ENCODE results near the gene TECRL. TPM values are rescaled to one million over a fixed set of nuclear protein-coding genes. Genes with fewer than 3 reads are reported as not detected.

Gene TECRL
- total and polyA plus RNA-seq, 2 of the 4 experiments (the other 2 are of a cell fraction), result not detected

DNA sequence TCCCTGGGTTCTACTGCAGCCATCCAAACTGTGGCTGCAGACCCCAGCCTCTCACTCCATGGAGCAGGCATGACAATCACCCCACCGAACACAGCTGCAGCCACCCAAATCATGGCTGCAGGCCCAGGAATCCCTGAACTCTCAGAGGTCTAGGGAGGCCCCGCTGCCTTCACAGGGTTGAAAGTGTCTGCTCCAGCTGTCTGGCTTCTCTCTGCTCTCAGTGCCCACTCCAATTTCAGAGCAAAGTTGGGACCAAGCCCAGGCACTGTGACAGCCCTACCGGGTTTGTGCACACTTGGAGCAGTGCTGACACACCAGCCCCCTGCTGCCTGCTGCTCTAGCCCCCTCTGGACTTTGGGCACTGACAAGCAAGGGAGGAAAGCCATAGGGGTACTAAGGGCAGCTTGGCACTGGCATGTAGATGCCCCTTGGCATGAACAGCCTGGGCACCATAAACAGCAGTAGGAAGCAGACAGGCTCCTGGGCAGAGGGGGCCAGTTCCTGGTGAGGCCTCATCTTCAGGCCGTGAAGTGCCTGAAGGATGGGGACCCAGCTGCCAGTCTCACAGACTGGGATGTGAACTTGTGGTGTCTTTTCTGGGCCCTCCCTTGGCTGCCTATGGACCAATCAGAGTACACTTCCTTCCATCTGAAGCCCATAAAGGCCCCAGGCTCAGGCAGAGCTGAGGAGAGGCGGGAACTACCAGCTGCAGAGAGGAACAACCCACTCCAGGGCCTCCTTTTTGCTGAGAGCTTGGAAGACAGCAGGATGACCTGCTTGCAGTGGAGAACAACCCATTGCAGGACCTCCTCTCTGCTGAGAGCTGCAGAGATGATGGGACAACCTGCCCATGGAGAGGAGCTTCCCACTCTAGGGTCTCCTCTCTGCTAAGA lies 68.8 kb downstream of the TECRL start:
- Histone ChIP-seq H3K27me3 (ENCODE audit: control insufficient read depth, insufficient read depth, low read length) (no peaks in the 10 kb centered on the region), H3K4me2 (ENCODE audit: low read depth, low read length) (no peak overlapping the region), H2BK120ac (ENCODE audit: low read depth, low read length) (no peak overlapping the region), H4K91ac (ENCODE audit: insufficient read depth, low read depth, low read length) (no peak overlapping the region), H2AK9ac (replicated peaks; ENCODE audit: low read depth, low read length, poor library complexity) (no peak overlapping the region), H3K79me1 (ENCODE audit: low read depth in 1 of 2, low read length in 2 of 2) (no peaks in the 10 kb centered on the region), H3K9me1 (ENCODE audit: insufficient read depth, low read length) (no peaks in the 10 kb centered on the region), H3K23ac (ENCODE audit: low read depth, low read length) (no peak overlapping the region), H2AK5ac (ENCODE audit: low read depth, low read length) (no peak overlapping the region), H3K9me3 (ENCODE audit: control insufficient read depth, insufficient read depth, low read length) (peaks cover 9% of the 10 kb centered on the region), H3K27ac (ENCODE audit: insufficient read depth, low read length) (no peak overlapping the region), H3K9ac (ENCODE audit: low read depth, low read length) (no peak overlapping the region), H2BK20ac (ENCODE audit: low read depth, low read length) (no peak overlapping the region), H3K14ac (replicated peaks; ENCODE audit: low read depth, low read length) (no peak overlapping the region), H3K36me3 (ENCODE audit: control insufficient read depth, insufficient read depth, low read length) (no peaks in the 10 kb centered on the region), H4K5ac (ENCODE audit: low read depth, low read length) (no peak overlapping the region), H2AFZ (replicated peaks; ENCODE audit: low read length, poor library complexity) (no peak overlapping the region), H2BK5ac (ENCODE audit: low read depth, low read length, poor library complexity, severe bottlenecking) (no peak overlapping the region), H4K8ac (ENCODE audit: low read depth in 2 of 2, low read length in 2 of 2) (no peak overlapping the region), H3K4me3 (ENCODE audit: insufficient read depth, low read depth, low read length) (no peak overlapping the region), H3K18ac (ENCODE audit: low read depth, low read length) (no peak overlapping the region), H4K20me1 (ENCODE audit: insufficient read depth, low read length) (no peaks in the 10 kb centered on the region), H3K4me1 (ENCODE audit: control insufficient read depth, insufficient read depth, low read length) (no peaks in the 10 kb centered on the region), H3K56ac (ENCODE audit: extremely low read depth, insufficient read depth, low read length) (no peak overlapping the region), H3K4ac (ENCODE audit: low read depth, low read length) (no peak overlapping the region), H2BK15ac (ENCODE audit: low read depth, low read length) (no peak overlapping the region)
- no peak for TF ChIP-seq MAZ (IDR thresholded peaks at IDR 0.05; ENCODE audit: borderline replicate concordance, low read depth, low read length)
- no peak for TF ChIP-seq CHD1 (IDR thresholded peaks at IDR 0.05; ENCODE audit: low read depth, low read length)
- TF ChIP-seq, protein P1, sequence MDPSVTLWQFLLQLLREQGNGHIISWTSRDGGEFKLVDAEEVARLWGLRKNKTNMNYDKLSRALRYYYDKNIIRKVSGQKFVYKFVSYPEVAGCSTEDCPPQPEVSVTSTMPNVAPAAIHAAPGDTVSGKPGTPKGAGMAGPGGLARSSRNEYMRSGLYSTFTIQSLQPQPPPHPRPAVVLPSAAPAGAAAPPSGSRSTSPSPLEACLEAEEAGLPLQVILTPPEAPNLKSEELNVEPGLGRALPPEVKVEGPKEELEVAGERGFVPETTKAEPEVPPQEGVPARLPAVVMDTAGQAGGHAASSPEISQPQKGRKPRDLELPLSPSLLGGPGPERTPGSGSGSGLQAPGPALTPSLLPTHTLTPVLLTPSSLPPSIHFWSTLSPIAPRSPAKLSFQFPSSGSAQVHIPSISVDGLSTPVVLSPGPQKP (IDR thresholded peaks at IDR 0.05; ENCODE audit: borderline replicate concordance, low read depth, low read length), result no peak
- TF ChIP-seq RFX5 (IDR thresholded peaks at IDR 0.05; ENCODE audit: low read depth, low read length), result no peak
- no peak for TF ChIP-seq MAFK (IDR thresholded peaks at IDR 0.05; ENCODE audit: low read depth, low read length)
- no peak for TF ChIP-seq SMC3 (IDR thresholded peaks at IDR 0.05; ENCODE audit: low read depth, low read length)
- TF ChIP-seq CEBPB (IDR thresholded peaks at IDR 0.05; ENCODE audit: low read depth, low read length), result no peak
- TF ChIP-seq, protein P2, sequence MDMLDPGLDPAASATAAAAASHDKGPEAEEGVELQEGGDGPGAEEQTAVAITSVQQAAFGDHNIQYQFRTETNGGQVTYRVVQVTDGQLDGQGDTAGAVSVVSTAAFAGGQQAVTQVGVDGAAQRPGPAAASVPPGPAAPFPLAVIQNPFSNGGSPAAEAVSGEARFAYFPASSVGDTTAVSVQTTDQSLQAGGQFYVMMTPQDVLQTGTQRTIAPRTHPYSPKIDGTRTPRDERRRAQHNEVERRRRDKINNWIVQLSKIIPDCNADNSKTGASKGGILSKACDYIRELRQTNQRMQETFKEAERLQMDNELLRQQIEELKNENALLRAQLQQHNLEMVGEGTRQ (IDR thresholded peaks at IDR 0.05; ENCODE audit: low read depth, low read length), result no peak
- TF ChIP-seq RCOR1 (IDR thresholded peaks at IDR 0.05; ENCODE audit: insufficient replicate concordance, low read length), result no peak
- TF ChIP-seq POLR2A (IDR thresholded peaks at IDR 0.05; ENCODE audit: low read depth, low read length), result no peak
- TF ChIP-seq MXI1 (IDR thresholded peaks at IDR 0.05; ENCODE audit: borderline replicate concordance, low read depth, low read length), result no peak
- CTCF ChIA-PET, result no interaction called here
- intact Hi-C loops (cut with micrococcal nuclease) (no loop called here), in situ Hi-C loops (cut with MboI; ENCODE audit: low sequenced_read_pairs) (no loop called here), dilution Hi-C loops (cut with HindIII; ENCODE audit: low sequenced_read_pairs, unreplicated experiment) (no loop called here)
- ATAC-seq (ENCODE audit: low read depth), result no peak
- DNase-seq, result no peak
- POLR2A ChIA-PET (ENCODE audit: unreplicated experiment), result no interaction called here
- no TSS peak for BruUV-seq (replicated peaks)
- WGBS, 2 experiments (ENCODE audit: extremely low coverage in 2 of 2, insufficient read length in 1 of 2), result 20% methylated on average over 1 of the region's 5 CpGs; no CpG with 5 or more reads in 1 of the 2 experiments
